CD4-positive, alpha-beta T cell (primary cell): ENCODE data around the gene FRYL. TPM values are rescaled to one million over a fixed set of nuclear protein-coding genes. Genes with fewer than 3 reads are reported as not detected.
"Not testable (repeated sequence)": the region's sequence is repeated elsewhere in the genome, so short reads cannot be mapped to it uniquely, and the experiment has no call there.

Experiments
- ATAC-seq: fragments of 200-7000 bp; cut with Tn5 transposase; one replicate; pipeline ENCODE4 v1.10.0; 2022; ENCODE audit warnings: mild to moderate bottlenecking; ENCODE audit not compliant: poor library complexity
- CTCF ChIA-PET: fragments of 350-600 bp; sonication (Branson Sonifier 250); formaldehyde crosslinking; loops from one replicate; lab custom pipeline; 2021; ENCODE audit warnings: antibody characterized with exemption, inconsistent platforms; lab: Charles Lee
- POLR2A ChIA-PET: fragments of 350-600 bp; sonication (Branson Sonifier 250); formaldehyde crosslinking; loops from one replicate; lab custom pipeline; 2021; ENCODE audit warnings: antibody characterized with exemption, inconsistent platforms; lab: Charles Lee
- DNase-seq, 14 experiments: peaks; one replicate each; pipeline ENCODE4 v3.0.0-alpha.2; 2013 to 2020; ENCODE audit warnings: mixed read lengths in 2 of 14
- H3K27ac ChIP-seq, 2 donors: one replicate each; pipeline versions ENCODE4 v1.5.1 to v1.7.0; 2013; ENCODE audit warnings: low read length in 2 of 2, low read depth in 1 of 2, mild to moderate bottlenecking in 1 of 2
- H3K27me3 ChIP-seq, 2 experiments: 1 replicate in 1 of 2; 2 replicates in 1 of 2; pipeline versions ENCODE4 v1.6.1 to v1.7.0; 2013; ENCODE audit warnings: low read length in 2 of 2, control low read depth in 1 of 2, mild to moderate bottlenecking in 1 of 2, moderate library complexity in 1 of 2; ENCODE audit not compliant: insufficient read depth in 2 of 2, control insufficient read depth in 1 of 2
- H3K36me3 ChIP-seq: one replicate; pipeline ENCODE4 v1.6.1; 2013; ENCODE audit warnings: low read length, control low read depth; ENCODE audit not compliant: insufficient read depth
- H3K4me1 ChIP-seq: one replicate; pipeline ENCODE4 v1.6.1; 2013; ENCODE audit warnings: low read length, control low read depth; ENCODE audit not compliant: insufficient read depth
- H3K4me3 ChIP-seq: one replicate; pipeline ENCODE4 v1.5.1; 2013; ENCODE audit warnings: mild to moderate bottlenecking, low read length, moderate library complexity
- H3K9me3 ChIP-seq, 2 experiments: 1 replicate in 1 of 2; 2 replicates in 1 of 2; pipeline versions ENCODE4 v1.6.1 to v1.7.0; 2013; ENCODE audit warnings: low read length in 2 of 2, mild to moderate bottlenecking in 2 of 2, control low read depth in 1 of 2, moderate library complexity in 1 of 2; ENCODE audit not compliant: control insufficient read depth in 1 of 2, insufficient read depth in 1 of 2
- H3K27ac Mint-ChIP-seq: one replicate; pipeline ENCODE4 v1.8.0; 2020; ENCODE audit warnings: mixed read lengths
- H3K27me3 Mint-ChIP-seq: one replicate; pipeline ENCODE4 v1.8.0; 2021; ENCODE audit warnings: mixed read lengths
- H3K36me3 Mint-ChIP-seq: one replicate; pipeline ENCODE4 v1.8.0; 2021; ENCODE audit warnings: low read depth, mixed read lengths
- H3K4me1 Mint-ChIP-seq: one replicate; pipeline ENCODE4 v1.8.0; 2021; ENCODE audit warnings: low read depth, mixed read lengths
- H3K4me3 Mint-ChIP-seq: one replicate; pipeline ENCODE4 v1.8.0; 2020; ENCODE audit warnings: mild to moderate bottlenecking, mixed read lengths
- H3K9me3 Mint-ChIP-seq: one replicate; pipeline ENCODE4 v1.8.0; 2020; ENCODE audit warnings: mixed read lengths
- intact Hi-C, 2 experiments: fragments of 100-400 bp; cut with DNase I in 1 of 2; cut with micrococcal nuclease in 1 of 2; formaldehyde crosslinking; loops; one replicate each; pipeline versions ENCODE4 v1.15.1 to v1.9.0; 2023 to 2025; cut with DNase I, micrococcal nuclease
- total RNA-seq, 174 experiments: library from RNA in 2 of 174; stranded (reverse) in 2 of 174; gene quantifications; one replicate each; pipeline ENCODE4 v1.2.3 and lab custom pipeline; 2021 to 2026
- TF ChIP-seq, protein P1 (sequence below): fragments of 200-600 bp; IDR thresholded peaks from one replicate; pipeline ENCODE4 v1.8.0; 2022; ENCODE audit warnings: antibody characterized with exemption, mild to moderate bottlenecking

FRYL gene
- total RNA-seq, 2 experiments from 2014 or later = 86.1 to 87.7 TPM

DNA sequence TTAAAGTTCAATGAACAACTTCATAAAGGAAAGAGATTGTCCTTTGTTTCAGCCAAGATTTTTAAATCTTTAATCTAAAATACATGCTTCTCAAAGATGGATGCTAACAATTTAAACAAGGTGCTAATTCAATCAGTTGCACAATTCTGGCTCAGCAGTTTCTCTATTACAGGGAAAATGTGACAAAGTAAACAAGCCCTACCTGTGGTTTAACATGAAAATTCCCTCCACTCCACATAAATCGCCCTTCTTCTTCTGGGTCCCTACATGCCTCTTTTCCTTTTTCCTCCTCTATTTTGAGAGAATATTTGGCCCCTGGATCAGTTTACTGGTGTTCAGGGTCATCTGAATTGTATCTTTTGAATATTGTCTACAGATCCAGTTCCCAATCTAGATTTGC, 80.6 kb downstream of the FRYL start:
- POLR2A ChIA-PET = interaction anchor here (1.4 kb wide), 1 partner anchor 80 kb away, joined by 9 read pairs; the partner anchor contains the start of gene FRYL
- TF ChIP-seq, protein P1, sequence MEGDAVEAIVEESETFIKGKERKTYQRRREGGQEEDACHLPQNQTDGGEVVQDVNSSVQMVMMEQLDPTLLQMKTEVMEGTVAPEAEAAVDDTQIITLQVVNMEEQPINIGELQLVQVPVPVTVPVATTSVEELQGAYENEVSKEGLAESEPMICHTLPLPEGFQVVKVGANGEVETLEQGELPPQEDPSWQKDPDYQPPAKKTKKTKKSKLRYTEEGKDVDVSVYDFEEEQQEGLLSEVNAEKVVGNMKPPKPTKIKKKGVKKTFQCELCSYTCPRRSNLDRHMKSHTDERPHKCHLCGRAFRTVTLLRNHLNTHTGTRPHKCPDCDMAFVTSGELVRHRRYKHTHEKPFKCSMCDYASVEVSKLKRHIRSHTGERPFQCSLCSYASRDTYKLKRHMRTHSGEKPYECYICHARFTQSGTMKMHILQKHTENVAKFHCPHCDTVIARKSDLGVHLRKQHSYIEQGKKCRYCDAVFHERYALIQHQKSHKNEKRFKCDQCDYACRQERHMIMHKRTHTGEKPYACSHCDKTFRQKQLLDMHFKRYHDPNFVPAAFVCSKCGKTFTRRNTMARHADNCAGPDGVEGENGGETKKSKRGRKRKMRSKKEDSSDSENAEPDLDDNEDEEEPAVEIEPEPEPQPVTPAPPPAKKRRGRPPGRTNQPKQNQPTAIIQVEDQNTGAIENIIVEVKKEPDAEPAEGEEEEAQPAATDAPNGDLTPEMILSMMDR = no peak

DNA sequence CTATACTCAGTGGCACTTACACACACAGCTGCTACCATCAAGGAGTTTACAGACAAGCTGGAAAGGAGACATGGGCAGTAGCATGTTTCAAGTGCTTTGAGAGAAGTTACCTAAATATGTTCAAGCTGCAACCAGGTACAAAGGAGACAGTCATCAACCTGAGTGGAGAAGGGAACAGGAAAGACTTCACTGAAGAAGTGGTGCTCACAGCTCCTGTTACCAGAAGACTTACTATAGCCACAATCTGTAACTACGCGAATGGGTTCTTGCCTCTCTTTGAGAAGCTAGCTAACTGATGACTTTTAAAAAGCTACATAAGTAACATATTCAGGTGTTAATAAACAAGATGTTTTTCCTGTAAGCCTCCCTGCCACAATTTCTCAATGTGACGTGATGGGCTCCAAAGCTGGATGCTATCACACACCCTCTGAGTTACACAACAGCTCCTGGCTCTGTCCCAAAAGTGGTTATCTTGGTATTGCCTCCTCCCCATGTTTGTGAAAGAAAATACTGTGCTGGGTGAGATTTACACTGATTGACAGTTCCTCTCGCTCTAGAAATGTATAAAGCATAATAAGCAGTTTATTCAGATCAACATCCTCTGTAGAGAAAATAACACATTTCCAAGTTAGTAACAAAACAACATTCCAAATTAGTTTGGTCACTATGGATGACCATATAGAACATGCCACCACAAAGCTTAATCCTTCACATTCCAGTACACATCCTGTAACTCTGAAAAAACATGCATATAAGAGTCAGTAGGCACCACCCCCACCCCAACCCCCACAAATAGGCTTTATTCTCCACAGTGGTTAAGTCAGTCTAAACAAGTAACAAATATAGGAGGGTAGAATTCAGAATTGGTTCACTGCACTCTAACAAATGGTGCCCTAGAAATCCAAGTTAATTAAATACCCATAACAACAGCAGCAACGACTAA, 81.8 kb downstream of the FRYL start:
- Mint-ChIP-seq H3K4me1 (peaks cover 77% of the 10 kb centered on the region), H3K36me3 (peaks cover 33% of the 10 kb centered on the region), H3K27ac (peak overlapping the region; percentile 19), H3K4me3 (peak overlapping the region; percentile 5), H3K27me3 (no peaks in the 10 kb centered on the region), H3K9me3 (no peaks in the 10 kb centered on the region)
- Histone ChIP-seq H3K4me3 (no peak overlapping the region), H3K27ac (no peak overlapping the region), H3K27me3 (no peaks in the 10 kb centered on the region), H3K9me3 (no peaks in the 10 kb centered on the region), H3K4me1 (peaks cover 3% of the 10 kb centered on the region), H3K36me3 (no peaks in the 10 kb centered on the region)
- CTCF ChIA-PET = no interaction called here
- peak; percentile 34 for ATAC-seq
- TF ChIP-seq, protein P1 = no peak
- POLR2A ChIA-PET = interaction anchor here (0.6 kb wide), 1 partner anchor 35 kb away, joined by 3 read pairs; no protein-coding TSS in a partner anchor
- peak in 2 of 14 experiments; percentile 11 to 16 for DNase-seq
- intact Hi-C loops = loop anchor here in 1 of 2 experiments (5.0 to 10.0 kb wide), 2 partner anchors 79 to 137 kb away; partner anchors contain the start of gene OCIAD1

More for the DNA sequence above, 80.6 kb downstream of the FRYL start:
- Mint-ChIP-seq H3K27ac (peak overlapping the region; percentile 78), H3K4me3 (peak overlapping the region; percentile 55), H3K36me3 (peaks cover 35% of the 10 kb centered on the region), H3K4me1 (peaks cover 83% of the 10 kb centered on the region), H3K27me3 (no peaks in the 10 kb centered on the region), H3K9me3 (no peaks in the 10 kb centered on the region)
- no peak overlapping the region for H3K4me3 ChIP-seq
- H3K4me1 ChIP-seq = peaks cover 3% of the 10 kb centered on the region
- H3K27ac ChIP-seq = no peak overlapping the region
- intact Hi-C loops = loop anchor here in 1 of 2 experiments (5.0 to 10.0 kb wide), 2 partner anchors 78 to 135 kb away; partner anchors contain the start of gene OCIAD1
- no peaks in the 10 kb centered on the region for H3K9me3 ChIP-seq
- DNase-seq (no peak), ATAC-seq (no peak)
- H3K27me3 ChIP-seq = no peaks in the 10 kb centered on the region
- CTCF ChIA-PET = interaction anchor here (0.7 to 1.1 kb wide), 2 partner anchors 40 to 52 kb away, joined by 3 read pairs; no protein-coding TSS in a partner anchor
- no peaks in the 10 kb centered on the region for H3K36me3 ChIP-seq

DNA sequence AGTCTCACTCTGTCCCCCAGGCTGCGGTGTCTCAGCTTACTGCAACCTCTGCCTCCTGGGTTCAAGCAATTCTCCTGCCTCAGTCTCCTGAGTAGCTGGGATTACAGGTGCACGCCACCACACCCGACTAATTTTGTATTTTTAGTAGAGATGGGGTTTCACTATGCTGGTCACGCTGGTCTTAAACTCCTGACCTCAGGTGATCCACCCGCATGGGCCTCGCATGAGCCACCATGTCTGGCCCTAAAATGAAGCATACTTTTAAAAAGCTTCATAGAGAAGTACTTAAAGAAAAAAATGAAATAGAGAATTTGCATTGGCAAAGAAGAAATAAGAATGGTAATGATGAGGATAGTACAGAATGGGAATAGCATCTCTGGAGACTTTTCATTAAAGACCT, 82.6 kb downstream of the FRYL start:
- intact Hi-C loops = loop anchor here in 1 of 2 experiments (5.0 to 10.0 kb wide), 2 partner anchors 80 to 137 kb away; partner anchors contain the start of gene OCIAD1
- peaks cover 76% of the 10 kb centered on the region for H3K4me1 Mint-ChIP-seq
- CTCF ChIA-PET = not testable (repeated sequence)

More for the DNA sequence above, 82.6 kb downstream of the FRYL start:
- H3K9me3 ChIP-seq, H3K27ac ChIP-seq, H3K27me3 ChIP-seq, DNase-seq, H3K4me1 ChIP-seq, H3K4me3 ChIP-seq, H3K4me3 Mint-ChIP-seq, H3K36me3 ChIP-seq, ATAC-seq, H3K9me3 Mint-ChIP-seq, POLR2A ChIA-PET, H3K27me3 Mint-ChIP-seq: not testable (repeated sequence)
- Mint-ChIP-seq H3K36me3 (peaks cover 25% of the 10 kb centered on the region), H3K27ac (peak overlapping the region; percentile 19)
